ENCODE results near the gene ST8SIA3. TPM values are rescaled to one million over a fixed set of nuclear protein-coding genes. Genes with fewer than 3 reads are reported as not detected.

Gene ST8SIA3
- total and polyA plus RNA-seq, 9 of the 15 experiments (the other 6 are each of a cell fraction or from before 2014, with no cell fraction given) = not detected

DNA sequence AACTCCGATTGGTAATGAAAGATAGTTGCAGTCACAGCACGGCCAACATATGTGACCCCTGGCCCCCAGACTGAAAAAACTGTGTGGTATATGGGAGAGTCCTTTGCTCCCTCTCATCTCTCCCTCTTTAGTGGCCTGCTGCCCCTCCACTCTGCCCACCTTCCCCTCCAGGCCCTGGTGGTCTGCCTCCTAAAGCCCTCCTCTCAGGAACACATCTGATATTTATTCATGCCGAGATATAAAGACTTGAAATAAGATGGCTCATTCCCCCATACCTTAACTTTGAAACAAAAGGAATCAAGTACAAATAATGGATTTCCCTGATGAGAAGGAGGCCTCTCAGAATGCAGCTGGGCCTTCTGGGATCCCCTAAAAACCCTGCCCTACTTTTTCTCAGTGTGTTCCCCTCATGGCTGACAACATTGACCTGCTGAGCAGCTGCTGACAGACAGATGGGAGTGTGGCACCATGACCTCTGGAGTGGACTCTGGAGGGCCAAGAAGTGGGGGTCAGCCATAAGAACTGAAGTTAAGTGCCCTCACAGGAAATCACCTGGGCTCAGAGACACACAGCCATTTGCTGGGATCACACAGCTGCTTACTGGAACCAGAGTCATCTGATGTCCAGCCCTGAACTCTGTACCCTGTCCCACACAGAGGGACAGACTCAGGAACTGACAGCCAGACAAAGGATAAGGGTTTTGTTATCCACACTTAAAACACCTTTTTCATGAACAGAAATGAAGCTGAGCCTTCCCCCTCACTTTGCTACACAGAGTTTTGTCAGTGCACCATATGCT, 39.8 kb upstream of the ST8SIA3 start (continued):
- no peak for TF ChIP-seq ZBTB40 (IDR thresholded peaks at IDR 0.05)
- no peak for TF ChIP-seq ZBTB40 (CRISPR knock-in tag; IDR thresholded peaks at IDR 0.05)
- TF ChIP-seq THAP7 (CRISPR knock-in tag; IDR thresholded peaks at IDR 0.05) = no peak
- no peak for TF ChIP-seq NR1H2 (CRISPR knock-in tag; IDR thresholded peaks at IDR 0.05)
- no peak for TF ChIP-seq POU5F1 (IDR thresholded peaks at IDR 0.05; ENCODE audit: borderline replicate concordance, low read depth, low read length, partially characterized antibody)
- no peak for TF ChIP-seq POLR2AphosphoS5 (IDR thresholded peaks at IDR 0.05; ENCODE audit: control insufficient read depth, insufficient read depth, low read depth, low read length)
- TF ChIP-seq EGR1 (conservative IDR thresholded peaks at IDR 0.05) = no peak
- TF ChIP-seq NCOA1 (IDR thresholded peaks at IDR 0.05; ENCODE audit: low read depth) = no peak
- no peak for TF ChIP-seq ID3 (CRISPR knock-in tag; IDR thresholded peaks at IDR 0.05)
- TF ChIP-seq ID3 (tag; IDR thresholded peaks at IDR 0.05) = no peak
- TF ChIP-seq BRCA1 (IDR thresholded peaks at IDR 0.05) = no peak
- TF ChIP-seq BRCA1 (CRISPR knock-in tag; IDR thresholded peaks at IDR 0.05) = no peak

Data from K562 (cell line).